ENCODE measurements around the gene PVR.

Gene PVR

GRCh38 chr19:44686896-44687295, 43.2 kb downstream of the PVR start:
- Histone ChIP-seq H3K27me3 (ENCODE audit: control insufficient read depth, insufficient read depth, low read length) (no peaks in the 10 kb centered on the region), H3K9me3 (ENCODE audit: control insufficient read depth, low read length) (no peaks in the 10 kb centered on the region), H3K9ac (no peak overlapping the region), H3K36me3 (ENCODE audit: control insufficient read depth, insufficient read depth, low read length) (no peaks in the 10 kb centered on the region), H3K4me2 (ENCODE audit: low read length) (no peak overlapping the region), H3K27ac (no peak overlapping the region), H2AFZ (no peak overlapping the region), H3K4me3 (ENCODE audit: low read depth, low read length) (no peak overlapping the region), H3K4me1 (peaks cover 5% of the 10 kb centered on the region), H3K79me2 (no peaks in the 10 kb centered on the region)
- no peak for TF ChIP-seq CTCF (IDR thresholded peaks at IDR 0.05)

- Histone ChIP-seq H3K27ac (no peak overlapping the region), H3K9me3 (ENCODE audit: control insufficient read depth, low read length) (no peaks in the 10 kb centered on the region), H2AFZ (no peak overlapping the region), H3K36me3 (ENCODE audit: control insufficient read depth, insufficient read depth, low read length) (no peaks in the 10 kb centered on the region), H3K4me3 (ENCODE audit: low read depth, low read length) (no peak overlapping the region), H3K9ac (no peak overlapping the region), H3K79me2 (no peaks in the 10 kb centered on the region), H3K27me3 (ENCODE audit: control insufficient read depth, insufficient read depth, low read length) (no peaks in the 10 kb centered on the region), H3K4me1 (peaks cover 13% of the 10 kb centered on the region), H3K4me2 (ENCODE audit: low read length) (no peak overlapping the region)
- no peak for TF ChIP-seq CTCF (IDR thresholded peaks at IDR 0.05)
Measured at GRCh38 chr19:44687888-44688287, 44.2 kb downstream of the PVR start.

- no peak overlapping the region for H3K27ac ChIP-seq
Measured at GRCh38 chr19:44689290-44690130, 45.8 kb downstream of the PVR start.

GRCh38 chr19:44690131-44690440, 46.4 kb downstream of the PVR start:
- Histone ChIP-seq H3K79me2 (no peaks in the 10 kb centered on the region), H3K36me3 (ENCODE audit: control insufficient read depth, insufficient read depth, low read length) (no peaks in the 10 kb centered on the region), H3K4me2 (ENCODE audit: low read length) (no peak overlapping the region), H3K9me3 (ENCODE audit: control insufficient read depth, low read length) (no peaks in the 10 kb centered on the region), H3K4me3 (ENCODE audit: low read depth, low read length) (no peak overlapping the region), H3K27me3 (ENCODE audit: control insufficient read depth, insufficient read depth, low read length) (no peaks in the 10 kb centered on the region), H3K9ac (no peak overlapping the region), H3K4me1 (peaks cover 13% of the 10 kb centered on the region), H3K27ac (no peak overlapping the region), H2AFZ (no peak overlapping the region)
- TF ChIP-seq CTCF (IDR thresholded peaks at IDR 0.05): no peak

More at GRCh38 chr19:44689290-44690130, 45.8 kb downstream of the PVR start:
- Histone ChIP-seq H3K9ac (no peak overlapping the region), H3K36me3 (ENCODE audit: control insufficient read depth, insufficient read depth, low read length) (no peaks in the 10 kb centered on the region), H3K9me3 (ENCODE audit: control insufficient read depth, low read length) (no peaks in the 10 kb centered on the region), H3K4me3 (ENCODE audit: low read depth, low read length) (no peak overlapping the region), H3K79me2 (no peaks in the 10 kb centered on the region), H2AFZ (peak overlapping the region; percentile 53), H3K27me3 (ENCODE audit: control insufficient read depth, insufficient read depth, low read length) (no peaks in the 10 kb centered on the region), H3K4me2 (ENCODE audit: low read length) (peak overlapping the region; percentile 25), H3K4me1 (peaks cover 13% of the 10 kb centered on the region)
- TF ChIP-seq CTCF (IDR thresholded peaks at IDR 0.05): peak; percentile 85

- no peak overlapping the region for H3K4me3 ChIP-seq (ENCODE audit: low read depth, low read length)
- no peaks in the 10 kb centered on the region for H3K36me3 ChIP-seq (ENCODE audit: control insufficient read depth, insufficient read depth, low read length)
- H3K9ac ChIP-seq: no peak overlapping the region
- no peaks in the 10 kb centered on the region for H3K9me3 ChIP-seq (ENCODE audit: control insufficient read depth, low read length)
- peak overlapping the region; percentile 61 for H2AFZ ChIP-seq
- no peaks in the 10 kb centered on the region for H3K27me3 ChIP-seq (ENCODE audit: control insufficient read depth, insufficient read depth, low read length)
- H3K79me2 ChIP-seq: no peaks in the 10 kb centered on the region
- no peak overlapping the region for H3K4me2 ChIP-seq (ENCODE audit: low read length)
- peaks cover 19% of the 10 kb centered on the region for H3K4me1 ChIP-seq
- no peak overlapping the region for H3K27ac ChIP-seq
- no peak for TF ChIP-seq CTCF (IDR thresholded peaks at IDR 0.05)
Measured at GRCh38 chr19:44692379-44692721, 48.6 kb downstream of the PVR start.
